IMR-90 (cell line): ENCODE results near the gene NXF1. TPM values are rescaled to one million over a fixed set of nuclear protein-coding genes. Genes with fewer than 3 reads are reported as not detected.

Source experiments
- ATAC-seq: fragments of 200-7000 bp; cut with Tn5 transposase; 2 replicates; pipeline ENCODE4 v1.9.1; 2020; ENCODE audit warnings: low read depth, mild to moderate bottlenecking, moderate library complexity
- BruUV-seq: library from RNA; stranded (reverse); fragments of 400-500 nt; replicated peaks from 2 replicates; lab custom pipeline; 2021; lab: Mats Ljungman, UMichigan
- CTCF ChIA-PET: fragments of 300-600 bp; formaldehyde crosslinking; extraction: SDS; loops from one replicate; lab custom pipeline; 2021; ENCODE audit warnings: antibody characterized with exemption; lab: Yijun Ruan, JAX
- POLR2A ChIA-PET: fragments of 300-600 bp; sonication (Branson Sonifier 250); formaldehyde crosslinking; loops from one replicate; lab custom pipeline; 2022; ENCODE audit warnings: antibody characterized with exemption; ENCODE audit not compliant: unreplicated experiment; lab: Charles Lee
- DNase-seq: peaks from one replicate; pipeline ENCODE4 v3.0.0; 2013
- H2AFZ ChIP-seq: replicated peaks from 2 replicates; pipeline ENCODE3; 2013; ENCODE audit warnings: low read length, mild to moderate bottlenecking; ENCODE audit not compliant: poor library complexity
- H2AK5ac ChIP-seq: 2 replicates; pipeline ENCODE4 v1.6.1; 2013; ENCODE audit warnings: low read depth, low read length, inconsistent platforms
- H2AK9ac ChIP-seq: replicated peaks from 2 replicates; pipeline ENCODE3; 2013; ENCODE audit warnings: mild to moderate bottlenecking, low read depth, low read length, moderate library complexity; ENCODE audit not compliant: poor library complexity
- H2BK120ac ChIP-seq: 2 replicates; pipeline ENCODE4 v1.6.1; 2013; ENCODE audit warnings: low read depth, low read length, inconsistent platforms
- H2BK15ac ChIP-seq: 3 replicates; pipeline ENCODE4 v1.6.1; 2013; ENCODE audit warnings: low read depth, low read length, inconsistent platforms
- H2BK20ac ChIP-seq: 2 replicates; pipeline ENCODE4 v1.6.1; 2013; ENCODE audit warnings: low read depth, mild to moderate bottlenecking, inconsistent platforms, low read length, moderate library complexity
- H2BK5ac ChIP-seq: 2 replicates; pipeline ENCODE4 v1.6.1; 2013; ENCODE audit warnings: mild to moderate bottlenecking, low read depth, low read length, inconsistent platforms; ENCODE audit not compliant: poor library complexity, severe bottlenecking
- H3K14ac ChIP-seq: replicated peaks from 2 replicates; pipeline ENCODE4 v1.6.1; 2013; ENCODE audit warnings: low read depth, low read length, inconsistent platforms
- H3K18ac ChIP-seq: 2 replicates; pipeline ENCODE4 v1.6.1; 2013; ENCODE audit warnings: low read depth, low read length, control low read depth
- H3K23ac ChIP-seq: 2 replicates; pipeline ENCODE4 v1.6.1; 2013; ENCODE audit warnings: low read depth, low read length, inconsistent platforms
- H3K27ac ChIP-seq: 2 replicates; pipeline ENCODE4 v1.5.1; 2013; ENCODE audit warnings: mild to moderate bottlenecking, control low read depth, low read length; ENCODE audit not compliant: insufficient read depth
- H3K27me3 ChIP-seq: 2 replicates; pipeline ENCODE4 v1.6.1; 2013; ENCODE audit warnings: low read length; ENCODE audit not compliant: control insufficient read depth, insufficient read depth
- H3K36me3 ChIP-seq: 2 replicates; pipeline ENCODE4 v1.6.1; 2013; ENCODE audit warnings: low read length, mixed read lengths; ENCODE audit not compliant: control insufficient read depth, insufficient read depth
- H3K4ac ChIP-seq: 2 replicates; pipeline ENCODE4 v1.6.1; 2013; ENCODE audit warnings: low read depth, low read length, inconsistent platforms
- H3K4me1 ChIP-seq: 2 replicates; pipeline ENCODE4 v1.6.1; 2013; ENCODE audit warnings: low read length, mixed read lengths; ENCODE audit not compliant: control insufficient read depth, insufficient read depth
- H3K4me2 ChIP-seq: 2 replicates; pipeline ENCODE4 v1.6.1; 2013; ENCODE audit warnings: low read depth, mild to moderate bottlenecking, control low read depth, low read length, moderate library complexity
- H3K4me3 ChIP-seq: 2 replicates; pipeline ENCODE4 v1.5.1; 2013; ENCODE audit warnings: low read depth, mild to moderate bottlenecking, control low read depth, low read length, moderate library complexity; ENCODE audit not compliant: insufficient read depth
- H3K56ac ChIP-seq: 2 replicates; pipeline ENCODE4 v1.6.1; 2013; ENCODE audit warnings: low read length, inconsistent platforms; ENCODE audit not compliant: insufficient read depth; ENCODE audit errors: extremely low read depth
- H3K79me1 ChIP-seq, 2 experiments: 2 replicates each; pipeline ENCODE4 v1.6.1; 2013; ENCODE audit warnings: low read length in 2 of 2, inconsistent platforms in 1 of 2, low read depth in 1 of 2
- H3K9ac ChIP-seq: 2 replicates; pipeline ENCODE4 v1.6.1; 2013; ENCODE audit warnings: low read depth, low read length, control low read depth
- H3K9me1 ChIP-seq: 2 replicates; pipeline ENCODE4 v1.6.1; 2013; ENCODE audit warnings: low read length, inconsistent platforms; ENCODE audit not compliant: insufficient read depth
- H3K9me3 ChIP-seq: 2 replicates; pipeline ENCODE4 v1.6.1; 2013; ENCODE audit warnings: low read length; ENCODE audit not compliant: control insufficient read depth, insufficient read depth
- H4K20me1 ChIP-seq: 2 replicates; pipeline ENCODE4 v1.6.1; 2013; ENCODE audit warnings: low read length, inconsistent platforms; ENCODE audit not compliant: insufficient read depth
- H4K5ac ChIP-seq: 2 replicates; pipeline ENCODE4 v1.6.1; 2013; ENCODE audit warnings: mild to moderate bottlenecking, low read depth, low read length, control low read depth
- H4K8ac ChIP-seq, 2 experiments: 2 replicates each; pipeline ENCODE4 v1.6.1; 2013; ENCODE audit warnings: low read depth in 2 of 2, low read length in 2 of 2, control low read depth in 1 of 2, inconsistent platforms in 1 of 2
- H4K91ac ChIP-seq: 2 replicates; pipeline ENCODE4 v1.6.1; 2013; ENCODE audit warnings: low read depth, low read length, inconsistent platforms; ENCODE audit not compliant: insufficient read depth
- BHLHE40 ChIP-seq: fragments of 150-350 bp; IDR thresholded peaks from 2 replicates; pipeline ENCODE4 v1.6.1; 2016; ENCODE audit warnings: mild to moderate bottlenecking, low read depth, low read length
- CHD1 ChIP-seq: IDR thresholded peaks from 2 replicates; pipeline ENCODE4 v1.6.1; 2012; ENCODE audit warnings: low read depth, low read length, improper control_type of control experiment
- CTCF ChIP-seq: conservative IDR thresholded peaks from 2 replicates; pipeline ENCODE4 v1.5.1; 2012; ENCODE audit warnings: mild to moderate bottlenecking, low read depth, low read length, improper control_type of control experiment
- MXI1 ChIP-seq: IDR thresholded peaks from 2 replicates; pipeline ENCODE4 v1.6.1; 2012; ENCODE audit warnings: low read depth, mild to moderate bottlenecking, low read length, moderate library complexity, borderline replicate concordance
- NFE2L2 ChIP-seq: fragments of 150-350 bp; IDR thresholded peaks from 2 replicates; pipeline ENCODE4 v1.6.1; 2016; ENCODE audit warnings: low read depth, mild to moderate bottlenecking, low read length
- RAD21 ChIP-seq: IDR thresholded peaks from 2 replicates; pipeline ENCODE4 v1.6.1; 2012; ENCODE audit warnings: low read length, improper control_type of control experiment
- SMC3 ChIP-seq: fragments of 150-350 bp; IDR thresholded peaks from 2 replicates; pipeline ENCODE4 v1.6.1; 2016; ENCODE audit warnings: low read depth, mild to moderate bottlenecking, antibody characterized with exemption, low read length, moderate library complexity
- WGBS, 2 experiments: methylation state at CpG; one replicate each; pipeline versions ENCODE4 v1.1.5 to v1.1.7; 2013; ENCODE audit warnings: missing lambda C conversion rate in 2 of 2; ENCODE audit not compliant: insufficient read length in 1 of 2; ENCODE audit errors: extremely low coverage in 2 of 2; 5-methylcytosine and 5-hydroxymethylcytosine counted together
- dilution Hi-C: fragments of 300-500 bp; cut with HindIII; formaldehyde crosslinking; loops from one replicate; pipeline ENCODE4 v1.14.3; 2018; ENCODE audit warnings: low sequenced_read_pairs; ENCODE audit not compliant: unreplicated experiment
- in situ Hi-C: fragments of 300-500 bp; cut with MboI; formaldehyde crosslinking; loops from 3 replicates; pipeline ENCODE4 v1.14.3; 2019; ENCODE audit warnings: low sequenced_read_pairs, inconsistent platforms, mixed read lengths
- intact Hi-C: fragments of 100-400 bp; cut with micrococcal nuclease; formaldehyde crosslinking; loops from 2 replicates; pipeline ENCODE4 v1.10.0; 2022
- polyA plus RNA-seq, 3 experiments: library from polyadenylated mRNA; depleted of rRNA; stranded (reverse); fragments of >200 nt; gene quantifications; 2 replicates each; pipeline ENCODE4 v1.2.3, GENCODE V29; 2012; ENCODE audit warnings: low replicate concordance in 1 of 3
- total RNA-seq: library from RNA; depleted of rRNA; stranded (reverse); fragments of >200 nt; gene quantifications from 2 replicates; pipeline ENCODE4 v1.2.3, GENCODE V29; 2012

NXF1 gene
- total and polyA plus RNA-seq, 2 of the 4 experiments (the other 2 are of a cell fraction) = 26.3 to 97.4 TPM

- peak overlapping the region; percentile 38; the same call in 1 of the 2 replicates for H3K27ac ChIP-seq
- H4K8ac ChIP-seq = peak overlapping the region in 1 of 2 experiments; percentile 61; a peak in 1 of 4 replicates
Observed at GRCh38 chr11:62786318-62787004, 18.8 kb downstream of the NXF1 start.

More at GRCh38 chr11:62786318-62787004, 18.8 kb downstream of the NXF1 start:
- ATAC-seq (peak; percentile 79), DNase-seq (peak; percentile 68)
- ChIA-PET CTCF (interaction anchor here (0.6 to 2.8 kb wide), 18 partner anchors 11 to 105 kb away, joined by 3 to 26 read pairs (median 4); partner anchors contain the start of genes NXF1, SLC3A2, TAF6L and ZBTB3), POLR2A (interaction anchor here (0.5 to 1.1 kb wide), 4 partner anchors 55 to 396 kb away, joined by 3 to 4 read pairs (median 3); no protein-coding TSS in a partner anchor)
- Histone ChIP-seq H2BK120ac (no peak overlapping the region), H2BK15ac (no peak overlapping the region), H3K9me1 (no peaks in the 10 kb centered on the region), H3K27me3 (no peaks in the 10 kb centered on the region), H2BK20ac (no peak overlapping the region), H3K4me3 (peak overlapping the region; percentile 94), H3K14ac (peak overlapping the region; percentile 65; the same call in 1 of the 2 replicates), H3K4me1 (peaks cover 9% of the 10 kb centered on the region), H3K36me3 (peaks cover 24% of the 10 kb centered on the region), H2AK5ac (peak overlapping the region; percentile 27; the same call in 1 of the 2 replicates), H3K4ac (peak overlapping the region; percentile 25; the same call in 1 of the 2 replicates), H2AK9ac (peak overlapping the region; percentile 100), H3K56ac (0 out of 2 replicates have a peak overlapping the region, but pooled peaks have one; percentile 4), H3K9me3 (no peaks in the 10 kb centered on the region), H4K5ac (no peak overlapping the region), H3K18ac (no peak overlapping the region), H3K4me2 (peak overlapping the region; percentile 69), H2AFZ (peak overlapping the region; percentile 99), H4K20me1 (peaks cover 9% of the 10 kb centered on the region), H2BK5ac (no peak overlapping the region), H3K79me1 (peaks cover 15 to 38% of the 10 kb centered on the region in 2 experiments; a peak in 3 of 4 replicates), H3K9ac (peak overlapping the region; percentile 52; the same call in 1 of the 2 replicates), H4K91ac (no peak overlapping the region), H3K23ac (peak overlapping the region; percentile 53; the same call in 1 of the 2 replicates)
- TF ChIP-seq NFE2L2 = no peak
- TF ChIP-seq CHD1 = 0 out of 2 replicates have a peak, but pooled peaks have one; percentile 18
- TF ChIP-seq CTCF = peak; percentile 99
- TF ChIP-seq MXI1 = peak; percentile 66; the same call in 1 of the 2 replicates
- no peak for TF ChIP-seq BHLHE40
- peak; percentile 80 for TF ChIP-seq SMC3
- peak; percentile 61 for TF ChIP-seq RAD21
- BruUV-seq = no TSS peak
- in situ Hi-C loops (no loop called here), intact Hi-C loops (loop anchor here (1.0 to 5.0 kb wide), 3 partner anchors 46 to 96 kb away; partner anchors contain the start of genes SLC3A2, STX5 and TEX54), dilution Hi-C loops (no loop called here)
- WGBS, 2 experiments = 1% methylated on average over 30 of the region's 51 CpGs; no CpG with 5 or more reads in 1 of the 2 experiments
